HFFc6 (cell line): ENCODE results near the gene STX5. TPM values are rescaled to one million over a fixed set of nuclear protein-coding genes. Genes with fewer than 3 reads are reported as not detected.
"Not testable (repeated sequence)": the region's sequence is repeated elsewhere in the genome, so short reads cannot be mapped to it uniquely, and the experiment has no call there.

Experiments used
- DNase-seq: peaks from one replicate; pipeline ENCODE4 v3.0.0-alpha.2; 2018
- H3K27ac Mint-ChIP-seq: 2 replicates; pipeline ENCODE4 v1.8.0; 2020; ENCODE audit warnings: mild to moderate bottlenecking, mixed read lengths
- H3K27me3 Mint-ChIP-seq: 2 replicates; pipeline ENCODE4 v1.8.0; 2021; ENCODE audit warnings: mild to moderate bottlenecking, moderate library complexity, mixed read lengths; ENCODE audit not compliant: insufficient read depth
- H3K36me3 Mint-ChIP-seq: 2 replicates; pipeline ENCODE4 v1.8.0; 2021; ENCODE audit warnings: low read depth, mixed read lengths
- H3K4me1 Mint-ChIP-seq: 2 replicates; pipeline ENCODE4 v1.8.0; 2020; ENCODE audit warnings: low read depth, mixed read lengths
- H3K4me3 Mint-ChIP-seq: 2 replicates; pipeline ENCODE4 v1.8.0; 2020; ENCODE audit warnings: mild to moderate bottlenecking, moderate library complexity, mixed read lengths
- H3K9me3 Mint-ChIP-seq: 2 replicates; pipeline ENCODE4 v1.8.0; 2020; ENCODE audit warnings: mild to moderate bottlenecking, mixed read lengths
- total RNA-seq, 6 experiments: library from RNA; stranded (reverse); fragmentation: NEBNext Ultra II Directional; extraction: Animal tissue kit (Norgen Biotek cat#: 25700); gene quantifications; 2 replicates in 1 of 6; 3 replicates in 5 of 6; pipeline ENCODE4 v1.2.3, GENCODE V29; 2021
- TF ChIP-seq, protein P1 (sequence below): fragments of 200-600 bp; sonication (generic); IDR thresholded peaks from 2 replicates; pipeline ENCODE4 v1.5.0; 2021; ENCODE audit warnings: antibody characterized with exemption, mild to moderate bottlenecking

Gene STX5
- total RNA-seq, 6 experiments from 2014 or later, result 41.4 to 54.6 (median 47.8) TPM

DNA sequence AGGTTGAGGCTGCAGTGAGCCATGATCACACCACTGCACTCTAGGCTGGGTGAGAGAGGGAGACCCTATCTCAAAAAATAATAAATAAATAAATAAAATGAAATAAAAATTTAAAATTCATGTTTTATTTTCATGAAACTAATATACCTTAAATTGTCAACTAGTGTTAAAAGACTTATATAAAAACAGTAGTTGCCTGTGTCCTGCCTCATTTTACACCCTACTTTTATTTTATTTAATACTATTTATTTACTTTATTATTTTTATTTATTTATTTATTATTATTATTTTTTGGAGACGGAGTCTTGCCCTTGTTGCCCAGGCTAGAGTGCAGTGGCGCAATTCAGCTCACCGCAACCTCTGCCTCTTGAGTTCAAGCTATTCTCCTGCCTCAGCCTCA is 12.3 kb upstream of the STX5 start:
- H3K4me3 Mint-ChIP-seq, result no peak overlapping the region
- TF ChIP-seq, protein P1, sequence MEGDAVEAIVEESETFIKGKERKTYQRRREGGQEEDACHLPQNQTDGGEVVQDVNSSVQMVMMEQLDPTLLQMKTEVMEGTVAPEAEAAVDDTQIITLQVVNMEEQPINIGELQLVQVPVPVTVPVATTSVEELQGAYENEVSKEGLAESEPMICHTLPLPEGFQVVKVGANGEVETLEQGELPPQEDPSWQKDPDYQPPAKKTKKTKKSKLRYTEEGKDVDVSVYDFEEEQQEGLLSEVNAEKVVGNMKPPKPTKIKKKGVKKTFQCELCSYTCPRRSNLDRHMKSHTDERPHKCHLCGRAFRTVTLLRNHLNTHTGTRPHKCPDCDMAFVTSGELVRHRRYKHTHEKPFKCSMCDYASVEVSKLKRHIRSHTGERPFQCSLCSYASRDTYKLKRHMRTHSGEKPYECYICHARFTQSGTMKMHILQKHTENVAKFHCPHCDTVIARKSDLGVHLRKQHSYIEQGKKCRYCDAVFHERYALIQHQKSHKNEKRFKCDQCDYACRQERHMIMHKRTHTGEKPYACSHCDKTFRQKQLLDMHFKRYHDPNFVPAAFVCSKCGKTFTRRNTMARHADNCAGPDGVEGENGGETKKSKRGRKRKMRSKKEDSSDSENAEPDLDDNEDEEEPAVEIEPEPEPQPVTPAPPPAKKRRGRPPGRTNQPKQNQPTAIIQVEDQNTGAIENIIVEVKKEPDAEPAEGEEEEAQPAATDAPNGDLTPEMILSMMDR, result no peak
- peaks cover 5% of the 10 kb centered on the region for H3K36me3 Mint-ChIP-seq

DNA sequence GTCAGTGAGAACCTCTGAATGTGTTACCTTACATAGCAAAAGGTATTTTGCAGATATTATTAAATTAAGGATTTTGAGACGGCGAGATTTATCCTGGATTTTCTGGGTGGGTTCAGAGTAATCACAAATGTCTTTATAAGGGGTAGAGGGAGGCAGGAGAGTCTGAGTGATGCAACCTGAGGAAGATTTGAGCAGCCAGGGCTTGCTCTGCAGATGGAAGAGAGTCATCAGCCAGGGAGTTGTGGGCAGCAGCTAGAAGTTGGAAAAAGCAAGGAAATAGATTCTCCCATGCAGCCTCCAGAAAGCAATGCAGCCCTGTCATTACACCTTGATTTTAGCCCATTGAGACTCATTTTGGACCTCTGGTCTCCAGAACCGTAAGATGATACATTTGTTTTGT is 11.6 kb upstream of the STX5 start:
- TF ChIP-seq, protein P1, result no peak
- DNase-seq, result no peak
- Mint-ChIP-seq H3K4me1 (peaks cover 21% of the 10 kb centered on the region), H3K4me3 (no peak overlapping the region), H3K27me3 (peaks cover 8% of the 10 kb centered on the region), H3K36me3 (peaks cover 9% of the 10 kb centered on the region), H3K9me3 (no peaks in the 10 kb centered on the region), H3K27ac (no peak overlapping the region)

More for the DNA sequence above, 12.3 kb upstream of the STX5 start:
- Mint-ChIP-seq H3K9me3 (no peaks in the 10 kb centered on the region), H3K27ac (no peak overlapping the region), H3K4me1 (peaks cover 16% of the 10 kb centered on the region), H3K27me3 (peaks cover 9% of the 10 kb centered on the region)
- DNase-seq, result no peak

DNA sequence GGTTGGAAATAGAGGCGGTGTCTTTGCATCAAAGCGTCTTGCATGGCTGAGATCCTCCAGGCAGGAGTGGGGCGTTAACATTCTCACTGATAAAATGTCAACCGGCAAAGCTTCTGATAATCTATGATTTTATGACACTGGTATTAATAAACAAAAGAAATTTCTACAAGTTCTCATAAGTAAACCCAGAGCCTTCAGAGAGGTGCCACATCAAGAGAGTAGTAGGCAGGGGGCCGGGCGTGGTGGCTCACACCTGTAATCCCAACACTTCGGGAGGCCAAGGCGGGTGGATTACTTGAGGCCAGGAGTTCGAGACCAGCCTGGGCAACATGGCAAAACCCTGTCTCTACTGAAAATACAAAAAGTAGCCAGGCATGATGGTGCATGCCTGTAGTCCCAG is 11.0 kb upstream of the STX5 start:
- DNase-seq, H3K27me3 Mint-ChIP-seq, H3K9me3 Mint-ChIP-seq, H3K4me3 Mint-ChIP-seq, H3K36me3 Mint-ChIP-seq, H3K27ac Mint-ChIP-seq: not testable (repeated sequence)
- H3K4me1 Mint-ChIP-seq, result peaks cover 23% of the 10 kb centered on the region

DNA sequence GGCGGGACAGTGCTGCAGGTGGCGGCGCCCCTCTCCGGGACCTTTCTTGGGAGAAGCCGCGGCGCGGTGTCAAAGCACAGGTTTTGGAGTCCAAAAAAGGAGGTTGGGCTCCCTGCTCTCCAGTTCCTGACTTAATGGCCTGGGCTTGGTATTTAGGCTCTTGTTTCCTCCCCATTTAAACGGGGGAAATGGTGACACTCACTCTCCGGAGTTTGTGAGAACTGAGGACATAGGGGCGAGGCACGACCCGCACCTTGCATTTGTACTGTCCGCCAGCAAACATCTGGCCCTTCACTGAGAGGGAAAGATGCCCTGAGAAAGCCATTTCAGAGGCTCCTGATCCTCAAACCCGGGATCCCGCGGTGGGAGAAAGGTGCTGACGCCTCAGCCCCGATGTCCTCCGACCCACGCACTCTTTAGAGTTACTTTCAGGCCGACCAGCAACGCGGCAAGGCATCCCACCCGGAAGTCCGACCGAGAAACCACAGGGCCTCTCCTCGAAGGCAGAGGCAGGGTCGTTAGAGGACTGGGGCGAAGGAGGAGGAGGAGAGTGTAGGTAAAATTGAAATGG is 10.4 kb upstream of the STX5 start:
- DNase-seq, result no peak
- peaks cover 10% of the 10 kb centered on the region for H3K27me3 Mint-ChIP-seq

GRCh38 chr11:62841361-62842170 is 9.7 kb upstream of the STX5 start:
- Mint-ChIP-seq H3K27me3 (peaks cover 10% of the 10 kb centered on the region), H3K36me3 (peaks cover 14% of the 10 kb centered on the region), H3K4me3 (no peak overlapping the region), H3K9me3 (no peaks in the 10 kb centered on the region), H3K27ac (no peak overlapping the region), H3K4me1 (peaks cover 29% of the 10 kb centered on the region)
- TF ChIP-seq, protein P1, result no peak
- peak; percentile 100 for DNase-seq

More for the DNA sequence above, 10.4 kb upstream of the STX5 start:
- no peaks in the 10 kb centered on the region for H3K9me3 Mint-ChIP-seq
- H3K27ac Mint-ChIP-seq, result no peak overlapping the region
- H3K4me3 Mint-ChIP-seq, result no peak overlapping the region
- H3K4me1 Mint-ChIP-seq, result peaks cover 29% of the 10 kb centered on the region
- H3K36me3 Mint-ChIP-seq, result peaks cover 14% of the 10 kb centered on the region
- TF ChIP-seq, protein P1, result no peak

DNA sequence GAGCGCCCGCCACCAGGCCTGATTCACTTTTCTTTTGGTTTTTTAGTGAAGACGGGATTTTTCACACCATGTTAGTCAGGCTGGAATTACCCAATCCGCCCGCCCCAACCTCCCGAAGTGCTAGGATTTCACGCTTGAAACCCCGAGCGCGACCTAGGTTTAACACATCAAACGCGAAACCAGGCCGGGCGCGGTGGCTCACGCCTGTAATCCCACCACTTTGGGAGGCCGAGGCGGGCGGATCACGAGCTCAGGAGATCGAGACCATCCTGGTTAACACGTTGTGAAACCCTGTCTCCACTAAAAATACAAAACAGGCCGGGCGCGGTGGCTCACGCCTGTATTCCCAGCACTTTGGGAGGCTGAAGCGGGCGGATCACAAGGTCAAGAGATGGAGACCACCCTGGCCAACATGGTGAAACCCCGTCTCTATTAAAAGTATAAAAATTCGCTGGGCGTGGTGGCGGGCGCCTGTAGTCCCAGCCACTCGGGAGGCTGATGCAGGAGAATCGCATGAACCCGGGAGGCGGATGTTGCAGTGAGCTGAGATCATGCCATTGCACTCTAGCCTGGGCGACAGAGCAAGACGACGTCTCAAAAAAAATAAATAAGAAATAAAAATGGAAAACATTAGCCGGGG is 9.0 kb upstream of the STX5 start:
- H3K27ac Mint-ChIP-seq, H3K9me3 Mint-ChIP-seq, H3K4me3 Mint-ChIP-seq: not testable (repeated sequence)
- H3K27me3 Mint-ChIP-seq, result peaks cover 10% of the 10 kb centered on the region
- DNase-seq, result peak; percentile 99
- H3K36me3 Mint-ChIP-seq, result peaks cover 14% of the 10 kb centered on the region
- peaks cover 29% of the 10 kb centered on the region for H3K4me1 Mint-ChIP-seq
